Measurements from ENCODE around the gene ZNF483.
"Not testable (repeated sequence)": the region's sequence is repeated elsewhere in the genome, so short reads cannot be mapped to it uniquely, and the experiment has no call there.

ZNF483 gene

DNA sequence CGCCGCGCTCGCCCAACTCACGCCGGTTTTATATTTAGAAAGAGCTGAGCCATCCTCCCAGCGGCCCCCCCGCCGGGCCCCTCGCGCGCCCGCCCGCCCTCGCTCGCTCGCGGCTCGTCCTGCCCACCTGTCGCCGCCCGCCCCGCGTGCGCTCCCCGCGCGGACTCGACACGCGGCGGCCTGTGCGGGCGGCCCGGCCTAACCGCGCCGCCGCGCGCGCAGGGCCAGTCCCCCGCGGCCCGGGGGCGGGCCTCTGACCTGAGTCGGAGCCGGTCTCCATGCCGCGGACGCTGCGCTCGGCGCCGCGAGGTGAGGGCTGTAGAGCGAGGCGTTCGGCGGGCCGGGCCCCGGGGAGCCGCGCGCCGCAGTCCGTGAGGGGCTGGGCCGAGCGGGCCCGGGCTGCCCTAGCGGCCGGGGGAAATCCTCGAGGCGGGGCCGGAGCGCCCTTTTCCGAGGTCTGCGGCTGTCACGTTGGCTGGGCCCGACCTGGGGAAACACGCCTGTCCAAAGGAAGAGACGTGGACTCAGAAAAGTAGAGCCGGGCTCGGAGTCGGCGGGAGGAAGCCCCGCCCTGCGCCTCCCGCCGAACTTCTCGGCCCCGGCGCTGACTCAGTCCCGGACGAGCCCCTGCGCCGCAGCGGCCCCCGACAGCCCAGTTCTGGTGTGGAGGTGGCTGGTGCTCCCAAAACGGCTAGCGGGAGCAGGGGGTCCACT, 41.0 kb upstream of the ZNF483 start, which contains the start of gene ECPAS:
ECPAS (minus strand) TSS at position 526 of the 714 bp plus-strand sequence. CDS start 11,465 bp downstream, outside the sequence.
- TF ChIP-seq, protein P1, sequence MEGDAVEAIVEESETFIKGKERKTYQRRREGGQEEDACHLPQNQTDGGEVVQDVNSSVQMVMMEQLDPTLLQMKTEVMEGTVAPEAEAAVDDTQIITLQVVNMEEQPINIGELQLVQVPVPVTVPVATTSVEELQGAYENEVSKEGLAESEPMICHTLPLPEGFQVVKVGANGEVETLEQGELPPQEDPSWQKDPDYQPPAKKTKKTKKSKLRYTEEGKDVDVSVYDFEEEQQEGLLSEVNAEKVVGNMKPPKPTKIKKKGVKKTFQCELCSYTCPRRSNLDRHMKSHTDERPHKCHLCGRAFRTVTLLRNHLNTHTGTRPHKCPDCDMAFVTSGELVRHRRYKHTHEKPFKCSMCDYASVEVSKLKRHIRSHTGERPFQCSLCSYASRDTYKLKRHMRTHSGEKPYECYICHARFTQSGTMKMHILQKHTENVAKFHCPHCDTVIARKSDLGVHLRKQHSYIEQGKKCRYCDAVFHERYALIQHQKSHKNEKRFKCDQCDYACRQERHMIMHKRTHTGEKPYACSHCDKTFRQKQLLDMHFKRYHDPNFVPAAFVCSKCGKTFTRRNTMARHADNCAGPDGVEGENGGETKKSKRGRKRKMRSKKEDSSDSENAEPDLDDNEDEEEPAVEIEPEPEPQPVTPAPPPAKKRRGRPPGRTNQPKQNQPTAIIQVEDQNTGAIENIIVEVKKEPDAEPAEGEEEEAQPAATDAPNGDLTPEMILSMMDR (IDR thresholded peaks at IDR 0.05; ENCODE audit: low read depth, low read length), result no peak
- peak within 1 kb of the TSS; percentile 87 for H3K4me3 ChIP-seq (ENCODE audit: low read depth, low read length)

DNA sequence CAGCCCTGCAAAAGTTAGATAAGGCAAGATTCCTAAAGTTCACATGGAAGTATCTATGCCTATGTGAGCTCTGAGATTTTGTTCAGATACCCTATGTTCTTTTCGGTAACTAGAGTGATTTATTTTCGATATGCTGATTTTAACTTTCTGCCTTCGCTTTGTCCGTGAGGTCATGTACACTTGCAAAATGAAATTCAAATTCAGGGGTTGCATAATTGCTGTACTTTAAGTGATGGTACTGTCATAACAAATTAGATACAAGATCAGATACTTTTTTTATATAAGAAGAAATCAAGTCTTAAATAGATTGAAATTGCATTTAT, 40.4 kb upstream of the ZNF483 start:
- H3K4me3 ChIP-seq (ENCODE audit: low read depth, low read length), result peak overlapping the region; percentile 87
- TF ChIP-seq, protein P1 (IDR thresholded peaks at IDR 0.05; ENCODE audit: low read depth, low read length), result no peak

DNA sequence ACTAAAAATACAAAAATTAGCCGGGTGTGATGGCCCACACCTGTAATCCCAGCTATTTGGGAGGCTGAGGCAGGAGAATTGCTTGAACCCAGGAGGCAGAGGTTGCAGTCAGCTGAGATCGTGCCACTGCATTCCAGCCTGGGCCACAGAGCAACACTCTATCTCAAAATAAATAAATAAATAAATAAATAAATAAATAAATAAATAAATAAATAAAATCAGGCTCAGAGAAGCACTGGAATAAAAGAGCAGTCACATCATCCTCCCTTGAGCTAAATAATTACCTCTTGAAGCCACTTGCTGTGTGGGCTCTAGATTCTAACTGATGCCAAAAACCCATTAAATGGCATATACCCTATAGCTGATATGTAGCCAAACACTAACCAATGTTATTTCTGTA, 27.8 kb upstream of the ZNF483 start:
- not testable (repeated sequence) for H3K4me3 ChIP-seq (ENCODE audit: low read depth, low read length)

DNA sequence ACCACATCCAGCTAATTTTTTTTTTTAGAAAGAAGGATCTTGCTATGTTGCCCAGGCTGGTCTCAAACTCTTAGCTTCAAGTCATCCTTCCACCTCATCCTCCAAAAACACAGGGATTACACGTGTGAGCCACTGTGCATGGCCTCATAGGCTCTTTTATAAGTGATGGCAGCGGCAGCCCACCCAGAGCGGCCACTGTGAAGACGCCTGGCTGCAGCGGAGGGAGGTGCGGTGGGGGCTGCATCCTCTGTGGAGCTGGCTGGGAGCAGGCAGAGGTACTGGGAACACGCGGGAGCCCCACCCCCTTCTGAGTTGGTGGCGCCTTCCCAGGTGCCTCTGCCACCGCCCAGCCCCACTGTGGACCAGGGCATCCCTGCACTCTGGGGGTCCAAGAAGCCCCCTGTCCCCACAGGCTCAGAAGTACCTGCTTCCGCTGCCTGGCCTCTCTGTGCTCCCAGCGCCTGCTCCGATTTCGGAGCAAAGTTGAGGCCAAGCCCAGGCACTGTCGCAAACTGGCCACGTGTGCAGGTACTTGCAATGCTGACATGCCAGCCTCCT, 23.9 kb upstream of the ZNF483 start:
- TF ChIP-seq, protein P1 (IDR thresholded peaks at IDR 0.05; ENCODE audit: low read depth, low read length), result no peak

DNA sequence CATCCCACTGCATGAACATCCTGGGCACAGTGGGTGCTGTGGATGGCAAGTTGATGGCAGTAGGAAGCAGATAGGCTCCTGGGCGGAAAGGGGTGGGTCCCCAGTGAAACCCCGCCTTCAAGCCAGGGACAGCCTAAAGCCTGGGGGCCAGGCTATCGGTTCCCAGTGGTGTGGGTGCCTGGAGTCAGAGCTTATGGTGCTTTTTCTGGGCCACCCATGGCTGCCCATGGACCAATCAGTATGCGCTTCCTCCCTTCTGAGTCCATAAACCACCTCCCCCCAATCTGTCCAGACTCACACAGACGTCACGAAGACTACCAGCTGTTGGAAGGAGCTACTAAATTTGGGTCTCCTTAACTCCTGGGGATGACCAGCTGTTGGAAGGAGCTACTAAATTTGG, 23.3 kb upstream of the ZNF483 start:
- TF ChIP-seq, protein P1 (IDR thresholded peaks at IDR 0.05; ENCODE audit: low read depth, low read length), result no peak
- no peak overlapping the region for H3K4me3 ChIP-seq (ENCODE audit: low read depth, low read length)

More for the DNA sequence above, 23.9 kb upstream of the ZNF483 start:
- H3K4me3 ChIP-seq (ENCODE audit: low read depth, low read length), result no peak overlapping the region

DNA sequence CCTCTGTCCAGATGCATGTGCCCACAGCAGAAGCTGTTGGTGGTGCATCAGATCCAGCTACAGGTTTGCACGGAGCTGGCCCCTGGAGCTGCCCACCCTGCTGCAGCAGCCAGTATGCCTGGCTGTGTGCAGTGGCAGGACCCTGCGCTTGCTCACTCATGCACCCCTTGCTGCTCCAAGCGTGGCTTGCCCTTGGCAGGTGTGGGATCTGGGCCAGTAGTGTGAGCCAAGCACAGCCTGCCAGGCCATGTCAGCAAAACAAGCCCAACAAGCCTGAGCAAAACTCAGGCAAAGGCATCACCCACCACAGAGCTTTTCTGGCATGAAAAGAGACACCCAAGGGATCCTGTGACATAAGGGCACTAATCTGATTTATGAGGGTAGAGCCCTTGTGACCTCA, 22.5 kb upstream of the ZNF483 start:
- TF ChIP-seq, protein P1 (IDR thresholded peaks at IDR 0.05; ENCODE audit: low read depth, low read length), result no peak
- no peak overlapping the region for H3K4me3 ChIP-seq (ENCODE audit: low read depth, low read length)

DNA sequence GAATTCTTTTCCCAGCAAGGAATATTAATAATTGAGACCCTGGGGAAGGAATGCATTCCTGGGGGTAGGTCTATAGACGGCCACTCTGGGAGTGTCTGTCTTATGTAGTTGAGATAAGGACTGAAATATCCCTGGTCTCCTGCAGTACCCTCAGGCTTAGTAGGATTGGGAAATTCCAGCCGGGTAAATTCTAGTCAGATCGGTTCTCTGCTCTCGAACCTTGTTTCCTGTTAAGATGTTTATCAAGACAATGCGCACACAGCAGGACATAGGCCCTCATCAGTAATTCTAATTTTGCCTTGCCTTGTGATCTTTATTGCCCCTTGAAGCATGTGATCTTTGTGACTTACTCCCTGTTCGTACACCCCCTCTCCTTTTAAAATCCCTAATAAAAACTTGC, 13.4 kb upstream of the ZNF483 start:
- not testable (repeated sequence) for H3K4me3 ChIP-seq (ENCODE audit: low read depth, low read length)

DNA sequence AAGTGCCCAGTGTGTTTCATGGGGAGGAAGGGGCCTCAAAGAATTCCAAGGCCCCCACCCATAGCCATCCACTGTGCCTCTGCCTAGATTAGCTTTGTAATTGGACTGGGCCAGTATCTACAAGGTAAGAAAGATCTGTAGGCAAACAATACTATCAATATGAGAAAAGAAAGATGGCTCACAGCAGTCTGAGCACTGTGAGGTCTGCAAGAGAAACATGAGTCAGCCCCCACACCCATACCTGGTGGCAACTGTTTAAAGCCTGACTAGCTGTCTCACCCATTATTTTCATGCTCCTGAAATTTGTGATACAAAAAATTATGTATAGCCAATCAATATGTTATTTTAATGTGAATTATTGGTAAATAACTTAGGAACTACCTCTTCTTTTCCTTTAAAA, 10.0 kb upstream of the ZNF483 start:
- TF ChIP-seq, protein P1 (IDR thresholded peaks at IDR 0.05; ENCODE audit: low read depth, low read length), result no peak
- no peak overlapping the region for H3K4me3 ChIP-seq (ENCODE audit: low read depth, low read length)

All from WI38 (cell line).